HepG2 (cell line): ENCODE data around the gene MRRF. TPM values are rescaled to one million over a fixed set of nuclear protein-coding genes. Genes with fewer than 3 reads are reported as not detected.

Experiments
- ATAC-seq: fragments of 200-7000 bp; cut with Tn5 transposase; 3 replicates; pipeline ENCODE4 v1.9.1; 2020; ENCODE audit warnings: mild to moderate bottlenecking, moderate library complexity
- BruUV-seq: library from RNA; stranded (reverse); fragments of 400-500 nt; replicated peaks from 2 replicates; lab custom pipeline; 2021; lab: Mats Ljungman, UMichigan
- CTCF ChIA-PET: fragments of 300-600 bp; formaldehyde crosslinking; extraction: SDS; loops from one replicate; lab custom pipeline; 2021; ENCODE audit warnings: low total read pairs, inconsistent platforms, low intra/inter-chr PET ratio; lab: Yijun Ruan, JAX
- POLR2A ChIA-PET: fragments of 350-600 bp; sonication (Branson Sonifier 250); formaldehyde crosslinking; loops from one replicate; lab custom pipeline; 2020; ENCODE audit warnings: antibody characterized with exemption, inconsistent platforms; lab: Yijun Ruan, JAX
- DNase-seq: peaks from one replicate; pipeline ENCODE4 v3.0.0-alpha.2; 2015; ENCODE audit warnings: low spot score
- FAIRE-seq: peaks from 3 replicates; lab custom pipeline; 2011; peaks lifted over from hg19 to GRCh38; lab: Jason Lieb, UNC
- H2AFZ ChIP-seq: one replicate; pipeline ENCODE4 v1.6.1; 2011; ENCODE audit warnings: low read length, inconsistent platforms
- H3K27ac ChIP-seq: fragments of 300-600 bp; 3 replicates; pipeline ENCODE4 v1.8.0; 2011; ENCODE audit warnings: mixed run types, mild to moderate bottlenecking, mixed read lengths, low read length, inconsistent platforms; ENCODE audit not compliant: insufficient read depth; ENCODE audit errors: extremely low read length
- H3K27me3 ChIP-seq, 2 experiments: fragments of 200-600 bp in 1 of 2; 2 replicates in 1 of 2; 3 replicates in 1 of 2; pipeline versions ENCODE4 v1.6.0 to v1.8.0; 2011; ENCODE audit warnings: low read length in 2 of 2, mild to moderate bottlenecking in 2 of 2, moderate library complexity in 2 of 2, inconsistent platforms in 1 of 2; ENCODE audit not compliant: insufficient read depth in 2 of 2, control insufficient read depth in 1 of 2
- H3K36me3 ChIP-seq, 2 experiments: fragments of 200-600 bp in 1 of 2; replicated peaks in 1 of 2; 2 replicates in 1 of 2; 3 replicates in 1 of 2; pipeline versions ENCODE4 v1.5.1 to v1.8.0; 2011; ENCODE audit warnings: low read length in 2 of 2, inconsistent platforms in 1 of 2; ENCODE audit not compliant: insufficient read depth in 2 of 2, control insufficient read depth in 1 of 2
- H3K4me1 ChIP-seq: 2 replicates; pipeline ENCODE4 v1.5.1; 2012; ENCODE audit warnings: low read length, inconsistent platforms; ENCODE audit not compliant: insufficient read depth
- H3K4me2 ChIP-seq: 2 replicates; pipeline ENCODE4 v1.6.0; 2011; ENCODE audit warnings: low read depth, low read length, inconsistent platforms
- H3K4me3 ChIP-seq, 3 experiments: fragments of 200-600 bp in 1 of 3; sonication (generic), shearing (Covaris generic) in 1 of 3; replicated peaks in 1 of 3; 2 replicates each; pipeline ENCODE4 v1.5.1; 2011 to 2016; ENCODE audit warnings: low read length in 3 of 3, inconsistent platforms in 2 of 3, low read depth in 2 of 3, mild to moderate bottlenecking in 2 of 3, control low read depth in 1 of 3, mixed read lengths in 1 of 3; ENCODE audit not compliant: insufficient read depth in 1 of 3
- H3K79me2 ChIP-seq: one replicate; pipeline ENCODE4 v1.6.1; 2011; ENCODE audit warnings: low read length, inconsistent platforms; ENCODE audit not compliant: insufficient read depth
- H3K9ac ChIP-seq: 2 replicates; pipeline ENCODE4 v1.6.0; 2011; ENCODE audit warnings: mild to moderate bottlenecking, low read depth, low read length, inconsistent platforms; ENCODE audit not compliant: insufficient read depth
- H3K9me3 ChIP-seq: 2 replicates; pipeline ENCODE4 v1.5.1; 2012; ENCODE audit warnings: mild to moderate bottlenecking, low read length
- H4K20me1 ChIP-seq: 2 replicates; pipeline ENCODE4 v1.6.0; 2011; ENCODE audit warnings: inconsistent platforms, mild to moderate bottlenecking, low read length, moderate library complexity; ENCODE audit not compliant: insufficient read depth
- FLYWCH1 ChIP-seq: sonication (generic); formaldehyde crosslinking; IDR thresholded peaks from 2 replicates; pipeline ENCODE4 v1.8.1; 2023; ENCODE audit warnings: mild to moderate bottlenecking, missing genetic modification reagents
- GATA4 ChIP-seq: sonication (generic); IDR thresholded peaks from 2 replicates; pipeline ENCODE4 v1.6.1; 2016; ENCODE audit warnings: antibody characterized with exemption, low read depth, borderline replicate concordance
- GFI1 ChIP-seq: sonication (generic); formaldehyde crosslinking; IDR thresholded peaks from 2 replicates; pipeline ENCODE4 v1.5.0; 2020; ENCODE audit warnings: missing genetic modification reagents, mild to moderate bottlenecking, borderline replicate concordance
- HNRNPK ChIP-seq: fragments of 200-400 bp; formaldehyde crosslinking; IDR thresholded peaks from 2 replicates; pipeline ENCODE4 v1.6.1; 2018; ENCODE audit warnings: low read length, low read depth, moderate library complexity, mild to moderate bottlenecking; ENCODE audit not compliant: poor library complexity, severe bottlenecking
- MTA3 ChIP-seq: sonication (generic); formaldehyde crosslinking; IDR thresholded peaks from 2 replicates; pipeline ENCODE4 v1.4.0; 2020; ENCODE audit warnings: missing genetic modification reagents
- SNRNP70 ChIP-seq: fragments of 200-400 bp; formaldehyde crosslinking; IDR thresholded peaks from 2 replicates; pipeline ENCODE4 v1.6.1; 2017; ENCODE audit warnings: mild to moderate bottlenecking, low read depth, low read length, moderate library complexity
- YY1 ChIP-seq: IDR thresholded peaks from 2 replicates; pipeline ENCODE4 v1.6.1; 2011; ENCODE audit warnings: low read length, low read depth, moderate library complexity, mild to moderate bottlenecking; ENCODE audit not compliant: insufficient read depth, insufficient replicate concordance
- ZNF143 ChIP-seq: sonication (generic); formaldehyde crosslinking; IDR thresholded peaks from 2 replicates; pipeline ENCODE4 v1.4.0; 2020; ENCODE audit warnings: missing genetic modification reagents
- ZNF362 ChIP-seq: sonication (generic); formaldehyde crosslinking; IDR thresholded peaks from 2 replicates; pipeline ENCODE4 v1.4.0; 2020; ENCODE audit warnings: missing genetic modification reagents, mild to moderate bottlenecking, borderline replicate concordance
- ZNF616 ChIP-seq: sonication (generic); formaldehyde crosslinking; IDR thresholded peaks from 2 replicates; pipeline ENCODE4 v1.5.0; 2020; ENCODE audit warnings: low read depth, mild to moderate bottlenecking, missing genetic modification reagents
- ZNF660 ChIP-seq: sonication (generic); formaldehyde crosslinking; IDR thresholded peaks from 2 replicates; pipeline ENCODE4 v1.5.1; 2020; ENCODE audit warnings: mild to moderate bottlenecking, low read depth, missing genetic modification reagents, borderline replicate concordance
- WGBS: methylation state at CpG from one replicate; pipeline ENCODE4 v1.1.6; 2017; ENCODE audit warnings: low lambda C conversion rate; 5-methylcytosine and 5-hydroxymethylcytosine counted together
- in situ Hi-C: cut with HindIII; loops from 2 replicates; pipeline ENCODE4 v1.10.0; 2017; ENCODE audit warnings: low pct_unique_long_range_greater_than_20kb; ENCODE audit not compliant: extremely low pct_ligation_motif_present
- intact Hi-C: fragments of 100-400 bp; cut with micrococcal nuclease; formaldehyde crosslinking; loops from one replicate; pipeline ENCODE4 v1.10.0; 2022; ENCODE audit not compliant: unreplicated experiment
- polyA plus RNA-seq, 8 experiments: library from polyadenylated mRNA; depleted of rRNA in 3 of 8; stranded (reverse) in 7 of 8; unstranded in 1 of 8; fragments of >200 nt; fragmentation: Illumina TruSeq in 4 of 8; extraction: Trizol in 4 of 8; gene quantifications; 2 replicates each; pipeline versions ENCODE4 v1.2.1 to v1.2.3, GENCODE V29; 2011 to 2016; ENCODE audit warnings: low read depth in 4 of 8, missing spikeins in 1 of 8, mixed read lengths in 1 of 8; ENCODE audit not compliant: insufficient read depth in 1 of 8
- total RNA-seq, 5 experiments: library from RNA; depleted of rRNA; stranded (reverse); fragments of >200 nt; fragmentation: Illumina TruSeq; extraction: Trizol; gene quantifications; 2 replicates each; pipeline ENCODE4 v1.2.3, GENCODE V29; 2016; ENCODE audit warnings: low read depth in 1 of 5
- TF ChIP-seq, protein P1 (sequence below): sonication (generic); formaldehyde crosslinking; IDR thresholded peaks from 2 replicates; pipeline ENCODE4 v1.4.0; 2020; ENCODE audit warnings: mild to moderate bottlenecking, missing genetic modification reagents
- TF ChIP-seq, protein P2 (sequence below): sonication (generic); formaldehyde crosslinking; IDR thresholded peaks from 2 replicates; pipeline ENCODE4 v1.4.0; 2020; ENCODE audit warnings: missing genetic modification reagents

MRRF gene
- total and polyA plus RNA-seq, 2 of the 13 experiments (the other 11 are each of a cell fraction or from before 2014, with no cell fraction given), result 37.3 to 44.3 TPM

DNA sequence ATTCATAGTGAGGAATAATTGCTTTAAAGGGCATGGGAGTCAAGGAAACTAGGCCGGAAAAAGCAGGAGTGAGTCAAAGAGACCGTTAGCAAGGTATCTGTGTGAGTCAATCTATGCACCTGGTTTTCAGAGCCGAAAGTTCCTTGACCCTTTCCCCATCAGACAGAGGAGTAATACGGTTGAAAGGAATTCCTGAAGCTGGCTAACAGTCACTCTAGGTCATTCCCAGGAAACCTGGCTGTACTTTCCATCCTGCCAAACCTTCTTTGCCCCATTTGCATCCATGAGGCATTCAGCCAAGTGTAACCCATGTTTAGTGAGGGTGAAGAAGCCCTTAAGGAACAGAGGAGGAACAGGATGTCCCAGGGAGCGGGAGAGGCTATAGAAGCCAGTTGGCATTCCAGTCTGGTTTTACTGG is 16.2 kb upstream of the MRRF start:
- Histone ChIP-seq H3K4me2 (no peak overlapping the region), H4K20me1 (no peaks in the 10 kb centered on the region), H3K27ac (no peak overlapping the region), H3K36me3 (peaks cover 16 to 77% of the 10 kb centered on the region in 2 experiments), H3K79me2 (peaks cover 2% of the 10 kb centered on the region), H3K9me3 (no peaks in the 10 kb centered on the region), H3K4me1 (no peaks in the 10 kb centered on the region), H3K4me3 (no peak overlapping the region), H2AFZ (no peak overlapping the region), H3K9ac (no peak overlapping the region), H3K27me3 (no peaks in the 10 kb centered on the region)
- CTCF ChIA-PET, result no interaction called here
- intact Hi-C loops (no loop called here), in situ Hi-C loops (no loop called here)
- POLR2A ChIA-PET, result no interaction called here
- no TSS peak for BruUV-seq
- TF ChIP-seq, protein P1, sequence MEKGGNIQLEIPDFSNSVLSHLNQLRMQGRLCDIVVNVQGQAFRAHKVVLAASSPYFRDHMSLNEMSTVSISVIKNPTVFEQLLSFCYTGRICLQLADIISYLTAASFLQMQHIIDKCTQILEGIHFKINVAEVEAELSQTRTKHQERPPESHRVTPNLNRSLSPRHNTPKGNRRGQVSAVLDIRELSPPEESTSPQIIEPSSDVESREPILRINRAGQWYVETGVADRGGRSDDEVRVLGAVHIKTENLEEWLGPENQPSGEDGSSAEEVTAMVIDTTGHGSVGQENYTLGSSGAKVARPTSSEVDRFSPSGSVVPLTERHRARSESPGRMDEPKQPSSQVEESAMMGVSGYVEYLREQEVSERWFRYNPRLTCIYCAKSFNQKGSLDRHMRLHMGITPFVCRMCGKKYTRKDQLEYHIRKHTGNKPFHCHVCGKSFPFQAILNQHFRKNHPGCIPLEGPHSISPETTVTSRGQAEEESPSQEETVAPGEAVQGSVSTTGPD, result no peak
- no peak for TF ChIP-seq SNRNP70
- TF ChIP-seq ZNF362 (CRISPR knock-in tag), result no peak
- TF ChIP-seq, protein P2, sequence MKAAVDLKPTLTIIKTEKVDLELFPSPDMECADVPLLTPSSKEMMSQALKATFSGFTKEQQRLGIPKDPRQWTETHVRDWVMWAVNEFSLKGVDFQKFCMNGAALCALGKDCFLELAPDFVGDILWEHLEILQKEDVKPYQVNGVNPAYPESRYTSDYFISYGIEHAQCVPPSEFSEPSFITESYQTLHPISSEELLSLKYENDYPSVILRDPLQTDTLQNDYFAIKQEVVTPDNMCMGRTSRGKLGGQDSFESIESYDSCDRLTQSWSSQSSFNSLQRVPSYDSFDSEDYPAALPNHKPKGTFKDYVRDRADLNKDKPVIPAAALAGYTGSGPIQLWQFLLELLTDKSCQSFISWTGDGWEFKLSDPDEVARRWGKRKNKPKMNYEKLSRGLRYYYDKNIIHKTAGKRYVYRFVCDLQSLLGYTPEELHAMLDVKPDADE (CRISPR knock-in tag), result no peak
- no peak for TF ChIP-seq GATA4
- TF ChIP-seq GFI1 (CRISPR knock-in tag), result no peak
- TF ChIP-seq YY1, result no peak
- TF ChIP-seq ZNF660 (CRISPR knock-in tag), result no peak
- TF ChIP-seq ZNF616 (CRISPR knock-in tag), result no peak
- no peak for TF ChIP-seq ZNF143 (CRISPR knock-in tag)
- no peak for TF ChIP-seq FLYWCH1 (CRISPR knock-in tag)
- TF ChIP-seq MTA3 (CRISPR knock-in tag), result no peak
- TF ChIP-seq HNRNPK, result no peak
- DNase-seq (no peak), FAIRE-seq (no peak), ATAC-seq (no peak)
- 92% methylated on average over 5 of the region's 5 CpGs for WGBS
